Fibroblast of skin of scalp (primary cell): ENCODE data around the gene THSD7B. TPM values are rescaled to one million over a fixed set of nuclear protein-coding genes. Genes with fewer than 3 reads are reported as not detected.
"Not testable (repeated sequence)": the region's sequence is repeated elsewhere in the genome, so short reads cannot be mapped to it uniquely, and the experiment has no call there.

Source experiments
- DNase-seq: peaks from one replicate; pipeline ENCODE4 v3.0.0-alpha.2; 2013
- polyA plus RNA-seq, 2 experiments: library from polyadenylated mRNA; unstranded; fragments of 120-200 nt; gene quantifications; one replicate each; pipeline ENCODE4 v1.2.1, GENCODE V29; 2013; ENCODE audit not compliant: insufficient read length in 2 of 2

Gene THSD7B, protein sequence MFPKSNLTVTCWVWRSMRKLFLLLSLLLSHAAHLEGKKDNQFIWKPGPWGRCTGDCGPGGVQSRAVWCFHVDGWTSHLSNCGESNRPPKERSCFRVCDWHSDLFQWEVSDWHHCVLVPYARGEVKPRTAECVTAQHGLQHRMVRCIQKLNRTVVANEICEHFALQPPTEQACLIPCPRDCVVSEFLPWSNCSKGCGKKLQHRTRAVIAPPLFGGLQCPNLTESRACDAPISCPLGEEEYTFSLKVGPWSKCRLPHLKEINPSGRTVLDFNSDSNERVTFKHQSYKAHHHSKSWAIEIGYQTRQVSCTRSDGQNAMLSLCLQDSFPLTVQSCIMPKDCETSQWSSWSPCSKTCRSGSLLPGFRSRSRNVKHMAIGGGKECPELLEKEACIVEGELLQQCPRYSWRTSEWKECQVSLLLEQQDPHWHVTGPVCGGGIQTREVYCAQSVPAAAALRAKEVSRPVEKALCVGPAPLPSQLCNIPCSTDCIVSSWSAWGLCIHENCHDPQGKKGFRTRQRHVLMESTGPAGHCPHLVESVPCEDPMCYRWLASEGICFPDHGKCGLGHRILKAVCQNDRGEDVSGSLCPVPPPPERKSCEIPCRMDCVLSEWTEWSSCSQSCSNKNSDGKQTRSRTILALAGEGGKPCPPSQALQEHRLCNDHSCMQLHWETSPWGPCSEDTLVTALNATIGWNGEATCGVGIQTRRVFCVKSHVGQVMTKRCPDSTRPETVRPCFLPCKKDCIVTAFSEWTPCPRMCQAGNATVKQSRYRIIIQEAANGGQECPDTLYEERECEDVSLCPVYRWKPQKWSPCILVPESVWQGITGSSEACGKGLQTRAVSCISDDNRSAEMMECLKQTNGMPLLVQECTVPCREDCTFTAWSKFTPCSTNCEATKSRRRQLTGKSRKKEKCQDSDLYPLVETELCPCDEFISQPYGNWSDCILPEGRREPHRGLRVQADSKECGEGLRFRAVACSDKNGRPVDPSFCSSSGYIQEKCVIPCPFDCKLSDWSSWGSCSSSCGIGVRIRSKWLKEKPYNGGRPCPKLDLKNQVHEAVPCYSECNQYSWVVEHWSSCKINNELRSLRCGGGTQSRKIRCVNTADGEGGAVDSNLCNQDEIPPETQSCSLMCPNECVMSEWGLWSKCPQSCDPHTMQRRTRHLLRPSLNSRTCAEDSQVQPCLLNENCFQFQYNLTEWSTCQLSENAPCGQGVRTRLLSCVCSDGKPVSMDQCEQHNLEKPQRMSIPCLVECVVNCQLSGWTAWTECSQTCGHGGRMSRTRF (N-terminal part only)
- polyA plus RNA-seq (2013, experiment 1 of 2; ENCODE audit: insufficient read length), result 0.29 TPM
- 0.73 TPM for polyA plus RNA-seq (2013, experiment 2 of 2; ENCODE audit: insufficient read length)

DNA sequence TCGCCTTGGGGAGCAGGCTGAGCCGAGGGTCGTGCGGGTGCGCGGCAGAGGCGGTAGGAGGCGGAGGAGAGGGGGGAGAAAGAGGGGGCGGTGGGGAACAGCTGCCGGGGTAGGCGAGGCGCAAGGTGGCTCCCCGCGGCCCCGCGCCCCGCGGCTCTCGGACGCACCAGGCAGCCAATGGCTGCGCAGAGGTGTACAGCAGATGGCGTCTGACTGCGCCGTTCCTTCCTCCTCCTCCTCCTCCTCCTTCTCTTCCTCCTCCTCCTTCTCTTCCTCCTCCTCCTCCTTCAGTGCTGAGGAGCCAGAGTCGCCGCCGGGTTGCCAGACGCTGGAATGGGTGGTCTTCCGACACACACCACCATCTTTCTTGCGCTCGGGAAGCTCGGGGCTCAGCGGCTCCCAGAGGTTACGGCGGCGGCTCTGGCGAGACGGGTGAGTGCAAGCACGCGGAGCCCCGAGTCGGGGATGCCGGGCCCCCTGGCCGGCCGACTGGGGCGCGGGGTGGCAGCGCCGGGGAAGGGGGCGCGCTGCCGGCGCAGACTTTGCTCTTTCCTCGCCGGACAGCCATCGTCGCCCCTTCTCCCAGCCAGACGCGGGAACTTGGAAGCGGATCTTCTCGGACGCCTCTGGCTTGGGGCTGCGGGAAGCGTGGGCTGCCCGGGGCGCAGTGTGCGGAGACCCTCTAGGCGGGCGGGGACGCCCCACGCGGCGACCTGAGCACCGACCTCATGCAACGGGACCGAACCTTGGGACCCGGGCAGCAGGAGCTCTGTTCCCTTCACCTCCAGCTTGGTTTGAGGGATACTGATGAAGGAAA is at the start of gene THSD7B:
TSS of gene THSD7B (plus strand) at position 290 of the 817 bp plus-strand sequence. CDS start 116,634 bp downstream, outside the sequence.
- DNase-seq, result no peak

- DNase-seq, result no peak
These were observed 47.1 kb upstream of the THSD7B start for GRCh38 chr2:136718273-136718672.

GRCh38 chr2:136727973-136728699 is 37.2 kb upstream of the THSD7B start:
- DNase-seq, result no peak

- DNase-seq, result no peak
These were observed 29.1 kb upstream of the THSD7B start for GRCh38 chr2:136736236-136736635.

DNA sequence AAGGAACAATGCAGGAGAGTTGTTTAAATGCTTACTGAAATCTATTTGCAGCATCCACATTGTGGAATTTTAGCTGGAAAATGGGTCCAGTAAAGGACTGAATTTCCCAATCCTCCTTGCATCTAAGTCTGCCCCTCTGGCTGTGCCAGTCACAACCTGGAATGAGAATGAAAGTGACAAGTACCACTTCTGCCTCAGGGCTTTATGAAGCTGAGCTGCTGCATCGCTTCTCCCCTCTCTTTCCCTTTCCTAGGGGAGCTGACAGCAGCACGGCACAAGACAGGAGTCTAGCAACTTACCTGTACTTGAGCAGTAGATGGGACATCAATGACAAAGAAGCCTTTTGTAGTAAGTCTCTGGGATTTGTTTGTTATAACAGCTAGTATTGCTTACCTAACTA is 27.3 kb upstream of the THSD7B start:
- DNase-seq, result no peak

GRCh38 chr2:136741471-136741870 is 23.9 kb upstream of the THSD7B start:
- no peak for DNase-seq

- DNase-seq, result no peak
These were observed 15.3 kb upstream of the THSD7B start for GRCh38 chr2:136750065-136750464.

DNA sequence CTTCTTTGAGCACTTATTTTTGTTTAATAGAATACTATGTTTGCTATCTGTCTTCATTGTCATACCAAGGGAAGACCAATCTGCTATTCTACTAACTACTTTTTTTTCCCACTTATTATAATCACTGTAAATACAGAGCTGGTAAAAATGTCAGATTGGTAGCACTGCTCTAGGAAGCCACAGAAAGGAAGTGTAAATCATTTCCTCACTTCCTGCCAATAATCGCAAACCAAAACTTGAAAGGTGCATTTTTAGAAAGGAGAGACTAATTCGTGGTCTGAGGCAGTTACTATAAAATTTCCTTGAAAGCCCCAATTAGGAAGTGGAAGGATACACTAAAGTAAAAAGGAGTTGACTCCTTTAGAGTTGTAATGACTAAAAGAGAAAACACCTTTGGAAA is 13.9 kb upstream of the THSD7B start:
- DNase-seq, result no peak

DNA sequence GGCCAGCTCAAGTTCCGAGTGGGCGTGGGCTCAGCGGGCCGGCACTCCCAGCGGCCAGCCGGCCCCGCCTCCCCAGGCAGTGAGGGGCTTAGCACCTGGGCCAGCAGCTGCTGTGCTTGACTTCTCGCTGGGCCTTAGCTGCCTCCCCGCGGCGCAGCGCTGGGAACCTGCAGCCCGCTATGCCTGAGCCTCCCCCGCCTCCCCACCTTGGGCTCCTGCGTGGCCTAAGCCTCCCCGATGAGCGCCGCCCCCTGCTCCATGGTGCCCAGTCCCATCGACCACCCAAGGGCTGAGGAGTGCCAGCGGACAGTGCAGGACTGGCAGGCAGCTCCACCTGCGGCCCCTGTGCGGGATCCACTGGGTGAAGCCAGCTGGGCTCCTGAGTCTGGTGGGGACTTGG is 6.8 kb upstream of the THSD7B start:
- DNase-seq, result not testable (repeated sequence)

- no peak for DNase-seq
These were observed 691 bp upstream of the THSD7B start for GRCh38 chr2:136764452-136765255.

- no peak for DNase-seq
These were observed 694 bp downstream of the THSD7B start for GRCh38 chr2:136766073-136766404.

DNA sequence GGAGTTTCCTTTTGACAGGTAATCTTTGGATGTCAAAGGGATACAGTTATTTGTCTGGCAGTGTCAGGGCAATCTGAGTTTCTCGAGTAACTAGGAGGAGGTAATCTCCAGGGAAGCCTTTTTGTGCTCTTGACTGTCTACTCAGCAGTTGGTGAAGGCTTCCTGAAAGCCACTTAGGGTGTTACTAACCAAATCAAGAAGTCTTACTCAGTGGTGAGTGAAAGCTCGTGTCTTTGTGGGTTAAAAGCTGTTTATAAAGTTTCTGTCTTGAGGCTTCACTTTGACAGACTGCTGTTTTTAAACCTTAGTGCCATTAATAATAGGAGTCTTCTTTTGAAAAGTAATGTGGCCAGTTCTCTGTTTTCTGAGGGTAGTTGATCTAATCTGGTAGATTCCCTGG is 1.7 kb downstream of the THSD7B start:
- DNase-seq, result no peak

DNA sequence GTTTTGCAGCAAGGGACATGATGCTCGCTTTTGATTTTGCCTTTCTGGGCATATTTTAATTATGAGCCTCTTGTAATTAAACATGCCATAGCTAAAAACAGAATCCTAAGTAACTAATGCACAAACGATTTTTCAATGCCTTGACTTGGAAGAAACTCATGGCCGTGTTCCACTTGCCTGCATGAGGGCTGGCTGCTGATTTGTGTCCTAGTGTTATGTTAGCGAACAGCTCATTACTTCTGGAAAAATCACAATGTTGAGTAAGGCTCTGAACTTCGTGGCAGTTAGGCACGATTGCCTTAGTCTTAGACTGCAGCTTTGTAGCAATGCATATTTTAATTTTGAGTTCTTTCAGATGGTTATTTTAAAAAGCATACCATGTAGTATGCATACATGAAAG is 4.5 kb downstream of the THSD7B start:
- no peak for DNase-seq

- no peak for DNase-seq
These were observed 5.0 kb downstream of the THSD7B start for GRCh38 chr2:136770384-136770783.

DNA sequence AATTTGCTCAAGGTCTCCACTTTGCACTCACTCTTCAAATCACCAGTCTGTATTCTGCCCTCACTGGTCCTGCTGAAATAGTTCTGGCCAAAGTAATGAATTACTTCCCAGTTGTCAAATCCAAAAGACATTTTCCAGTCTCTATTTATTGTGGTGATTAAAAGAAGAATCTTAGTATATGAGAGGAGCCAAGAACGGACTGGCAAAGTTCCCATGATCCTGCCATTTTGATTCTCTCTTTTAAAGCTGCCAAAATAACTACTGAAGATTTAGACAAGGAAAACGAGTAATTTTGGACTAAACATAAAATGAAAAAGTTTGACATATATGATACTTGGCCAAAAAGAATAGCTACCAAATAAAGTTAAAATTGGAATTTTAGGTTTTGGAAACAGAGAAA is 12.0 kb downstream of the THSD7B start:
- no peak for DNase-seq

DNA sequence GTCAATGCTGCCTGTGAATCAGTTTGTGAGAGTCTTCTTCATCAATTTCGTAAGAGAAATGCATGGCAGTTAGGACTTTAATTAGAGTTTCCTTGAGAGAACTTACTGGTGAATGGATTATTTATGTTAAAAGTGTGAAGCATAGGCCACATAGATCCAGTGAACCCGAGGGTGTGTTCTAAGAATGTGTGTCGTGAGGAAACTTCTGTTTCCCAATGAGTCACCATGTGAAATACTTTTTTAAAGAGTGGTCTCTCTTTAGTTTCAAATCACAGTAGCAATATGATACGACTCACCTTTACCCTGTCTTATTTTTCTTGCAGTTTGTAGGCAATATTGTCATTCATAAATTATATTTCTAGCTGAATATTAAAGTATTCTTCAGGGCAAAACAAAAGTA is 18.5 kb downstream of the THSD7B start:
- no peak for DNase-seq

- DNase-seq, result no peak
These were observed 19.9 kb downstream of the THSD7B start for GRCh38 chr2:136785215-136785614.

GRCh38 chr2:136787970-136788369 is 22.6 kb downstream of the THSD7B start:
- no peak for DNase-seq

- DNase-seq, result no peak
These were observed 31.0 kb downstream of the THSD7B start for GRCh38 chr2:136796339-136796738.

DNA sequence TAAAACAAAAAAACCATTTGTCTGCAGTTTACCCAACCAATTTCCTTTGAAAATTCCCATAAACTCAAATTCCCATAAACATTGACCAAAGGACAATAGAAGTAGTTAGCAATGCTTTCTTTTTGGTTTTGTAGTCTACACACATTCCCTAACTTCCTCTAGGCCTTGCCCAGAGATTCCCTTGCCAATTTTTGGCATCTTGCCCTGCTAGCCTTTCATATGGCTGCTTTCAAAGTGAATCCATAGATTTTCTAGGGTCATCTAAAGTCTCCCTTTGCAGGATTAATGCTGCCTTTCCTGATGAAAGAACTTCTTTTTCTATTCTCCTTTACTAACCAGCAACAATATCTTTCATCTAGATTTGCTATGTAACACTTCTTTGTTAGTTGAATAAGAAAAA is 33.4 kb downstream of the THSD7B start:
- no peak for DNase-seq
